Liver (tissue), 9 donors: ENCODE measurements around the gene CARM1. TPM values are rescaled to one million over a fixed set of nuclear protein-coding genes. Genes with fewer than 3 reads are reported as not detected.

Experiments used
- DNase-seq: peaks from one replicate; pipeline ENCODE4 v3.0.0-alpha.2; 2017; ENCODE audit warnings: low spot score
- H3K27ac ChIP-seq, 2 donors: one replicate each; pipeline ENCODE4 v1.7.0; 2013; ENCODE audit warnings: inconsistent platforms in 2 of 2, low read length in 2 of 2, control low read depth in 1 of 2, low read depth in 1 of 2, mild to moderate bottlenecking in 1 of 2
- H3K27me3 ChIP-seq, 4 donors: one replicate each; pipeline versions ENCODE4 v1.6.1 to v1.7.0; 2013; ENCODE audit warnings: low read length in 3 of 4, inconsistent platforms in 1 of 4, mild to moderate bottlenecking in 1 of 4, moderate library complexity in 1 of 4; ENCODE audit not compliant: control insufficient read depth in 4 of 4, insufficient read depth in 4 of 4
- H3K36me3 ChIP-seq, 4 donors: one replicate each; pipeline versions ENCODE4 v1.6.1 to v1.7.0; 2013; ENCODE audit warnings: low read length in 3 of 4, mild to moderate bottlenecking in 3 of 4, low read depth in 1 of 4, moderate library complexity in 1 of 4; ENCODE audit not compliant: control insufficient read depth in 4 of 4, insufficient read depth in 3 of 4
- H3K4me1 ChIP-seq, 4 donors: one replicate each; pipeline versions ENCODE4 v1.6.1 to v1.7.0; 2013; ENCODE audit warnings: low read length in 3 of 4, mild to moderate bottlenecking in 3 of 4, moderate library complexity in 1 of 4; ENCODE audit not compliant: control insufficient read depth in 4 of 4, insufficient read depth in 4 of 4
- H3K4me3 ChIP-seq, 3 donors: one replicate each; pipeline versions ENCODE4 v1.6.1 to v1.7.0; 2013; ENCODE audit warnings: low read length in 3 of 3, control low read depth in 1 of 3, low read depth in 1 of 3, mild to moderate bottlenecking in 1 of 3
- H3K9ac ChIP-seq, 2 donors: one replicate each; pipeline ENCODE4 v1.7.0; 2013; ENCODE audit warnings: low read length in 2 of 2, mild to moderate bottlenecking in 2 of 2, moderate library complexity in 2 of 2, control low read depth in 1 of 2, low read depth in 1 of 2
- H3K9me3 ChIP-seq, 4 donors: one replicate each; pipeline versions ENCODE4 v1.6.1 to v1.7.0; 2013; ENCODE audit warnings: low read length in 3 of 4; ENCODE audit not compliant: control insufficient read depth in 4 of 4
- ATF3 ChIP-seq: IDR thresholded peaks from 2 replicates; pipeline ENCODE4 v1.6.1; 2016; ENCODE audit warnings: antibody characterized with exemption
- CTCF ChIP-seq: fragments of 150-350 bp; IDR thresholded peaks from 2 replicates; pipeline ENCODE4 v1.5.1; 2017; ENCODE audit warnings: improper control_type of control experiment, low read depth, low read length; ENCODE audit not compliant: missing input control
- EGR1 ChIP-seq, 2 donors: IDR thresholded peaks; 2 replicates each; pipeline ENCODE4 v1.6.1; 2016 to 2018; ENCODE audit warnings: antibody characterized with exemption in 2 of 2, low read depth in 2 of 2
- FOXA1 ChIP-seq: IDR thresholded peaks from 2 replicates; pipeline ENCODE4 v1.6.1; 2016; ENCODE audit warnings: antibody characterized with exemption
- FOXA2 ChIP-seq: IDR thresholded peaks from 2 replicates; pipeline ENCODE4 v1.6.1; 2016; ENCODE audit warnings: antibody characterized with exemption
- GABPA ChIP-seq, 2 donors: IDR thresholded peaks in 1 of 2; conservative IDR thresholded peaks in 1 of 2; 2 replicates each; pipeline ENCODE4 v1.6.1; 2016; ENCODE audit warnings: antibody characterized with exemption in 2 of 2, mild to moderate bottlenecking in 1 of 2, moderate library complexity in 1 of 2
- HNF4A ChIP-seq, 2 donors: conservative IDR thresholded peaks; 2 replicates each; pipeline ENCODE4 v1.6.1; 2016; ENCODE audit warnings: antibody characterized with exemption in 2 of 2, mild to moderate bottlenecking in 2 of 2
- HNF4G ChIP-seq: IDR thresholded peaks from 2 replicates; pipeline ENCODE4 v1.6.1; 2016; ENCODE audit warnings: antibody characterized with exemption
- JUND ChIP-seq, 2 donors: IDR thresholded peaks; 2 replicates each; pipeline ENCODE4 v1.6.1; 2016; ENCODE audit warnings: antibody characterized with exemption in 2 of 2
- MAX ChIP-seq: IDR thresholded peaks from 2 replicates; pipeline ENCODE4 v1.6.1; 2016; ENCODE audit warnings: antibody characterized with exemption
- NR2F2 ChIP-seq: IDR thresholded peaks from 2 replicates; pipeline ENCODE4 v1.6.1; 2016; ENCODE audit warnings: antibody characterized with exemption
- RAD21 ChIP-seq, 2 donors: IDR thresholded peaks; 2 replicates each; pipeline ENCODE4 v1.6.1; 2016; ENCODE audit warnings: antibody characterized with exemption in 2 of 2, mild to moderate bottlenecking in 2 of 2
- REST ChIP-seq: IDR thresholded peaks from 2 replicates; pipeline ENCODE4 v1.6.1; 2016; ENCODE audit warnings: antibody characterized with exemption, mild to moderate bottlenecking
- RXRA ChIP-seq, 2 donors: IDR thresholded peaks; 2 replicates each; pipeline ENCODE4 v1.6.1; 2017 to 2018; ENCODE audit warnings: antibody characterized with exemption in 2 of 2, mild to moderate bottlenecking in 1 of 2
- SP1 ChIP-seq: IDR thresholded peaks from 2 replicates; pipeline ENCODE4 v1.6.1; 2018; ENCODE audit warnings: antibody characterized with exemption, mild to moderate bottlenecking
- TAF1 ChIP-seq: conservative IDR thresholded peaks from 2 replicates; pipeline ENCODE4 v1.6.1; 2016; ENCODE audit warnings: antibody characterized with exemption, mild to moderate bottlenecking
- YY1 ChIP-seq: IDR thresholded peaks from 2 replicates; pipeline ENCODE4 v1.6.1; 2016; ENCODE audit warnings: antibody characterized with exemption, mild to moderate bottlenecking
- ZBTB33 ChIP-seq: IDR thresholded peaks from 2 replicates; pipeline ENCODE4 v1.6.1; 2016; ENCODE audit warnings: antibody characterized with exemption
- WGBS: extraction: QIAGEN DNeasy Blood & Tissue Kit; methylation state at CpG from one replicate; pipeline ENCODE4 v1.1.7; 2013; 5-methylcytosine and 5-hydroxymethylcytosine counted together
- polyA plus RNA-seq, 2 donors: library from polyadenylated mRNA; stranded (reverse) in 1 of 2; unstranded in 1 of 2; fragments of 200-250 nt in 1 of 2; fragments of >200 nt in 1 of 2; fragmentation: Nextera tagmentation in 1 of 2; extraction: Ambion mirVana in 1 of 2; gene quantifications; one replicate each; pipeline versions ENCODE4 v1.2.1 to v1.2.3, GENCODE V29; 2013 to 2015
- total RNA-seq, 2 donors: library from RNA; depleted of rRNA; stranded (reverse); fragments of >200 nt; gene quantifications; one replicate each; pipeline ENCODE4 v1.2.3, GENCODE V29; 2014
- donor health status: healthy.
- donor health status: healthy.
- donor health status: healthy.
- donor health status: healthy.
- donor health status: healthy.

CARM1 gene
- total and polyA plus RNA-seq, 4 donors = 5.1 to 18.3 (median 15.1) TPM

- no peak for DNase-seq
- no peak overlapping the region for H3K27ac ChIP-seq
- no peak overlapping the region for H3K9ac ChIP-seq
- no peak for TF ChIP-seq ZBTB33
- TF ChIP-seq REST = no peak
- TF ChIP-seq GABPA (IDR thresholded peaks at IDR 0.05 in 1 of 2, conservative IDR thresholded peaks at IDR 0.05 in 1 of 2) = no peak
- no peak for TF ChIP-seq NR2F2
- TF ChIP-seq YY1 = no peak
- no peak for TF ChIP-seq FOXA1
- TF ChIP-seq RXRA (IDR thresholded peaks at IDR 0.05) = no peak
- TF ChIP-seq HNF4G = no peak
- TF ChIP-seq HNF4A (conservative IDR thresholded peaks at IDR 0.05) = no peak
- no peak for TF ChIP-seq RAD21 (IDR thresholded peaks at IDR 0.05)
- TF ChIP-seq SP1 = no peak
- no peak for TF ChIP-seq EGR1 (IDR thresholded peaks at IDR 0.05; ENCODE audit: low read depth in 2 of 2)
- TF ChIP-seq CTCF = no peak
- TF ChIP-seq FOXA2 = no peak
- TF ChIP-seq JUND (IDR thresholded peaks at IDR 0.05) = no peak
- no peak for TF ChIP-seq TAF1
- no peak for TF ChIP-seq MAX
- TF ChIP-seq ATF3 = no peak
- no peaks in the 10 kb centered on the region for H3K27me3 ChIP-seq
- peaks cover 7 to 23% (median 16%) of the 10 kb centered on the region in 4 donors for H3K4me1 ChIP-seq
- H3K4me3 ChIP-seq = no peak overlapping the region
- peaks cover 0 to 1% (median 0%) of the 10 kb centered on the region in 4 donors for H3K36me3 ChIP-seq
- WGBS = 76% methylated on average over 10 of the region's 10 CpGs
- no peaks in the 10 kb centered on the region for H3K9me3 ChIP-seq
Measured at GRCh38 chr19:10898633-10899032, 27.3 kb downstream of the CARM1 start.
